ENCODE measurements around the gene RAP1A.

Gene RAP1A

GRCh38 chr1:111761717-111762116 is 142.1 kb downstream of the RAP1A start:
- no peak for DNase-seq (ENCODE audit: low spot score)

DNA sequence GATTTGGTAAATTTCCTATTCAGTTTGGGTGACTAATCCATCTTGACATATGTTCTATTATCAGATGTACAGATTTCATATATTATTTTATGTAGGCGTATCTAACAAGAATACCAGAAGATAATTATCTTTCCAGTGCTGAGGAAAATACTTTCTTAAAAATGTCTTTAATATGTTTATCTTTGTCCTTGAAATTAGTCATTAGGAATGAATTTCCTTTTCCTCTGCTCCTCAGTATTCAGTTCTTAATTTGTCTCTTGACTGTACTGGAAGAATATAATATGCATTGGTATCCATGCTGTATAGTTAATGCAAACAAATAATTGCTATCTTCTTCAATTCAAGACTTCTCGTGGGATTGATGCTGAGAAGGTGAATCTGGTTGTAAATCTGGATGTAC is 142.7 kb downstream of the RAP1A start:
- no peak for DNase-seq (ENCODE audit: low spot score)

Measured in hematopoietic multipotent progenitor cell treated with erythropoietin and hydrocortisone succinate and interleukin-3 and kit ligand, for 17 days (in vitro differentiated cells).